Hepatocyte (in vitro differentiated cells): ENCODE results near the gene DSG3. TPM values are rescaled to one million over a fixed set of nuclear protein-coding genes. Genes with fewer than 3 reads are reported as not detected.
A peak's percentile ranks its signal among the peaks of the same experiment; 100 is the strongest.

Experiments used
- DNase-seq: peaks from one replicate; pipeline ENCODE4 v3.0.0-alpha.2; 2016; ENCODE audit warnings: low spot score
- H2AFZ ChIP-seq: fragments of 200-600 bp; sonication (generic); 2 replicates; pipeline ENCODE4 v1.6.0; 2016; ENCODE audit warnings: antibody characterized with exemption, mild to moderate bottlenecking
- H3K27ac ChIP-seq: fragments of 200-600 bp; sonication (generic); 2 replicates; pipeline ENCODE4 v1.5.1; 2016; ENCODE audit warnings: mild to moderate bottlenecking
- H3K27me3 ChIP-seq: fragments of 200-600 bp; sonication (generic); 2 replicates; pipeline ENCODE4 v1.6.1; 2016
- H3K36me3 ChIP-seq: fragments of 200-600 bp; sonication (generic); replicated peaks from 2 replicates; pipeline ENCODE4 v1.5.1; 2016; ENCODE audit warnings: low read depth; ENCODE audit not compliant: insufficient read depth
- H3K4me1 ChIP-seq: fragments of 200-600 bp; sonication (generic); 2 replicates; pipeline ENCODE4 v1.5.1; 2016; ENCODE audit warnings: mild to moderate bottlenecking, moderate library complexity; ENCODE audit not compliant: insufficient read depth
- H3K4me2 ChIP-seq: fragments of 200-600 bp; sonication (generic); 2 replicates; pipeline ENCODE4 v1.6.0; 2016
- H3K4me3 ChIP-seq: fragments of 200-600 bp; sonication (generic); 2 replicates; pipeline ENCODE4 v1.5.1; 2016; ENCODE audit warnings: mild to moderate bottlenecking
- H3K79me2 ChIP-seq: fragments of 200-600 bp; sonication (generic); 2 replicates; pipeline ENCODE4 v1.6.0; 2017; ENCODE audit warnings: mild to moderate bottlenecking
- H3K9me2 ChIP-seq: fragments of 200-600 bp; sonication (generic); replicated peaks from 2 replicates; pipeline ENCODE4 v1.6.0; 2017; ENCODE audit warnings: mild to moderate bottlenecking; ENCODE audit not compliant: insufficient read depth
- H3K9me3 ChIP-seq: fragments of 200-600 bp; sonication (generic); 2 replicates; pipeline ENCODE4 v1.5.1; 2016; ENCODE audit warnings: low read depth, mild to moderate bottlenecking
- H4K20me1 ChIP-seq: fragments of 200-600 bp; sonication (generic); 2 replicates; pipeline ENCODE4 v1.6.0; 2016; ENCODE audit warnings: mild to moderate bottlenecking; ENCODE audit not compliant: insufficient read depth, poor library complexity, severe bottlenecking
- CTCF ChIP-seq: fragments of 200-600 bp; sonication (generic); IDR thresholded peaks from 2 replicates; pipeline ENCODE4 v1.5.1; 2016; ENCODE audit warnings: antibody characterized with exemption, mild to moderate bottlenecking; ENCODE audit not compliant: poor library complexity
- EZH2 ChIP-seq: fragments of 200-600 bp; sonication (generic); IDR thresholded peaks from 2 replicates; pipeline ENCODE4 v1.6.1; 2016; ENCODE audit warnings: antibody characterized with exemption, mild to moderate bottlenecking, borderline replicate concordance
- EZH2phosphoT487 ChIP-seq: fragments of 200-600 bp; sonication (generic); IDR thresholded peaks from one replicate; pipeline ENCODE4 v1.6.1; 2018; ENCODE audit warnings: antibody characterized with exemption, mild to moderate bottlenecking, low read depth, moderate library complexity; ENCODE audit not compliant: unreplicated experiment, severe bottlenecking
- WGBS: methylation state at CpG from one replicate; pipeline ENCODE4 v1.1.6; 2016; ENCODE audit warnings: low lambda C conversion rate; ENCODE audit errors: missing lambda C conversion rate; 5-methylcytosine and 5-hydroxymethylcytosine counted together
- polyA plus RNA-seq: library from polyadenylated mRNA; unstranded; fragments of >200 nt; fragmentation: Nextera tagmentation; extraction: Ambion mirVana; gene quantifications from 2 replicates; pipeline ENCODE4 v1.2.1, GENCODE V29; 2016
- total RNA-seq: library from RNA; depleted of rRNA; stranded (reverse); fragments of >200 nt; gene quantifications from 2 replicates; pipeline ENCODE4 v1.2.3, GENCODE V29; 2014

Gene DSG3
- total and polyA plus RNA-seq, 2 experiments from 2014 or later, result 0.43 TPM; not detected in 1

- Histone ChIP-seq H3K9me2 (no peaks in the 10 kb centered on the region), H3K27ac (no peak overlapping the region), H3K36me3 (no peaks in the 10 kb centered on the region), H3K4me3 (no peak overlapping the region), H2AFZ (no peak overlapping the region), H3K79me2 (no peaks in the 10 kb centered on the region), H3K4me1 (no peaks in the 10 kb centered on the region), H3K4me2 (no peak overlapping the region), H4K20me1 (no peaks in the 10 kb centered on the region), H3K9me3 (no peaks in the 10 kb centered on the region), H3K27me3 (no peaks in the 10 kb centered on the region)
- TF ChIP-seq CTCF, result no peak
- 80% methylated on average over 3 of the region's 3 CpGs for WGBS
- DNase-seq, result peak; percentile 36
These were observed 6.6 kb downstream of the DSG3 start for GRCh38 chr18:31454066-31454708.

DNA sequence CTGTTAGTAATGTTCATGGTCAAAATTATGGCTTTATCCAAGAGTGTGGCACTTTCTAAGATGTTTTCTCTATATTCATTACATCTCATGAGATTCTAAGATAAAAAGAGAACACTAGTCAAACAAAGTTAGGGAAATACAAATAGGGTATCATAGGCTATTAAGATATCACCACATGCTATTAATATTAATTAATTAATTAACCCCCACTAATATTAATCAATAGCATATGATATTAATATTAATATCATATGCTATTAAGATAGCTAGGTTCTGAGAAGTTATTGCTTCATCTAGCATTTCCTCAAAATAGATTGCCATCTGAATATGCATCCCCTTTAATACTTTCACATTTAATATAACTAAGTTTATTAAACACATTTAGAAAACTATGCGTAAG, 22.1 kb downstream of the DSG3 start:
- no peak overlapping the region for H3K4me2 ChIP-seq
- no peak for TF ChIP-seq CTCF
- no peak for TF ChIP-seq EZH2
- no peak for TF ChIP-seq EZH2phosphoT487
- WGBS, result 100% methylated on average over 1 of the region's 1 CpG
- H3K27ac ChIP-seq, result no peak overlapping the region
- no peak overlapping the region for H3K4me3 ChIP-seq
- no peaks in the 10 kb centered on the region for H3K9me2 ChIP-seq
- H4K20me1 ChIP-seq, result no peaks in the 10 kb centered on the region
- no peak overlapping the region for H2AFZ ChIP-seq
- H3K4me1 ChIP-seq, result no peaks in the 10 kb centered on the region
- H3K9me3 ChIP-seq, result no peaks in the 10 kb centered on the region
- no peaks in the 10 kb centered on the region for H3K27me3 ChIP-seq
- H3K36me3 ChIP-seq, result no peaks in the 10 kb centered on the region
- no peaks in the 10 kb centered on the region for H3K79me2 ChIP-seq
- no peak for DNase-seq

GRCh38 chr18:31478688-31479087, 31.1 kb downstream of the DSG3 start:
- H3K27me3 ChIP-seq, result no peaks in the 10 kb centered on the region
- H3K36me3 ChIP-seq, result no peaks in the 10 kb centered on the region
- no peaks in the 10 kb centered on the region for H3K79me2 ChIP-seq
- H3K27ac ChIP-seq, result no peak overlapping the region
- TF ChIP-seq EZH2 (no peak), EZH2phosphoT487 (no peak), CTCF (no peak)
- H3K4me1 ChIP-seq, result no peaks in the 10 kb centered on the region
- no peaks in the 10 kb centered on the region for H3K9me3 ChIP-seq
- H4K20me1 ChIP-seq, result no peaks in the 10 kb centered on the region
- H2AFZ ChIP-seq, result no peak overlapping the region
- WGBS, result 95% methylated on average over 10 of the region's 10 CpGs
- H3K4me3 ChIP-seq, result no peak overlapping the region
- no peak for DNase-seq
- no peaks in the 10 kb centered on the region for H3K9me2 ChIP-seq
- no peak overlapping the region for H3K4me2 ChIP-seq

DNA sequence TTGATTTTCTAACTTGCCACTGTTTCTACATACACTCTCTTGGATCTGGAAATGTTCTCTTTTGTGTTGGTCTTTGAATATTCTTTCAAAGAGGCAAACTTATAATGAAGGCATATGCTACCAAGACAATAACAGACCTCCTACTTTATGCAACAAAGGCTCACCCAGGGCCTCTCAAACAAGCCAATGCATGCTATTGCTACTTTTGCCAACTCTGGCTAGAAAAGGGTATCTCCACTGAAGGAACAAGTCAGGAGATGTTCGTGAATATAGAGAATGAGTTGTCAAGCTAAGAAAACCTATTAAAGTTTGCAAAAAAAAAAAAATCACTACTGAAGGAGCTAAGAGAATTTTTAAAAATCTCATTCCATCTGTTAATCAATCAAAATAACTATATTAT, 34.5 kb downstream of the DSG3 start:
- Histone ChIP-seq H3K4me2 (no peak overlapping the region), H3K79me2 (no peaks in the 10 kb centered on the region), H3K4me1 (peaks cover 6% of the 10 kb centered on the region), H3K27me3 (no peaks in the 10 kb centered on the region), H3K4me3 (no peak overlapping the region), H3K9me3 (no peaks in the 10 kb centered on the region), H2AFZ (no peak overlapping the region), H3K36me3 (no peaks in the 10 kb centered on the region), H3K27ac (no peak overlapping the region), H3K9me2 (no peaks in the 10 kb centered on the region), H4K20me1 (no peaks in the 10 kb centered on the region)
- DNase-seq, result no peak
- 100% methylated on average over 1 of the region's 1 CpG for WGBS
- no peak for TF ChIP-seq EZH2phosphoT487
- no peak for TF ChIP-seq CTCF
- no peak for TF ChIP-seq EZH2
